Upper lobe of left lung (tissue), 6 donors: ENCODE results near the gene CCL26. TPM values are rescaled to one million over a fixed set of nuclear protein-coding genes. Genes with fewer than 3 reads are reported as not detected.
"Not testable (repeated sequence)": the region's sequence is repeated elsewhere in the genome, so short reads cannot be mapped to it uniquely, and the experiment has no call there.

Source experiments
- ATAC-seq, 2 donors: fragments of 200-7000 bp; cut with Tn5 transposase; one replicate each; pipeline ENCODE4 v1.9.1; 2022; ENCODE audit warnings: mild to moderate bottlenecking in 2 of 2, moderate library complexity in 2 of 2; ENCODE audit not compliant: low FRiP score in 2 of 2
- DNase-seq, 2 donors: peaks; one replicate each; pipeline ENCODE4 v3.0.0-alpha.2; 2019 to 2020
- H3K27ac ChIP-seq, 4 donors: fragments of 200-600 bp; sonication (generic); one replicate each; pipeline ENCODE4 v1.5.1; 2016 to 2019
- H3K27me3 ChIP-seq, 4 donors: fragments of 200-600 bp; sonication (generic); one replicate each; pipeline ENCODE4 v1.5.1; 2017 to 2019
- H3K36me3 ChIP-seq, 4 donors: fragments of 200-600 bp; sonication (generic); one replicate each; pipeline ENCODE4 v1.5.1; 2016 to 2019
- H3K4me1 ChIP-seq, 4 donors: fragments of 200-600 bp; sonication (generic); one replicate each; pipeline ENCODE4 v1.5.1; 2018 to 2019
- H3K4me3 ChIP-seq, 4 donors: fragments of 200-600 bp; sonication (generic); one replicate each; pipeline ENCODE4 v1.5.1; 2017 to 2019; ENCODE audit warnings: mild to moderate bottlenecking in 2 of 4, moderate library complexity in 1 of 4
- H3K9me3 ChIP-seq, 4 donors: fragments of 200-600 bp; sonication (generic); one replicate each; pipeline ENCODE4 v1.5.1; 2018 to 2019
- CTCF ChIP-seq, 6 experiments: fragments of 450-650 bp in 4 of 6; fragments of 200-600 bp in 2 of 6; sonication (generic) in 2 of 6; IDR thresholded peaks; one replicate each; pipeline ENCODE4 v1.5.1; 2016 to 2019; ENCODE audit warnings: antibody characterized with exemption in 6 of 6
- EP300 ChIP-seq, 4 donors: sonication (generic); formaldehyde crosslinking; IDR thresholded peaks; one replicate each; pipeline ENCODE4 v1.5.1; 2017; ENCODE audit warnings: antibody characterized with exemption in 4 of 4, control low read depth in 2 of 4
- POLR2A ChIP-seq, 4 donors: fragments of 450-650 bp; IDR thresholded peaks; one replicate each; pipeline ENCODE4 v1.5.1; 2016 to 2017; ENCODE audit warnings: antibody characterized with exemption in 4 of 4, mild to moderate bottlenecking in 2 of 4
- POLR2AphosphoS5 ChIP-seq, 2 donors: sonication (generic); formaldehyde crosslinking; IDR thresholded peaks; one replicate each; pipeline ENCODE4 v1.5.1; 2017; ENCODE audit warnings: antibody characterized with exemption in 2 of 2
- WGBS, 2 donors: methylation state at CpG; one replicate each; pipeline ENCODE4 v1.1.5; 2017 to 2018; 5-methylcytosine and 5-hydroxymethylcytosine counted together
- total RNA-seq, 6 donors: library from RNA; depleted of rRNA in 4 of 6; stranded (reverse); fragments of >200 nt in 4 of 6; gene quantifications; one replicate each; pipeline versions ENCODE4 v1.1.0 to v1.2.1, GENCODE V29; 2016 to 2021
- donor health status: DM: no; HTN: no; CAD: no; lungs with moderate emphysema.
- donor health status: DM: no; HTN: yes; CAD: no; lungs with severe emphysema.

CCL26 gene
- total RNA-seq, 6 donors from 2014 or later, result 0.71 to 3.6 TPM; not detected in 4

DNA sequence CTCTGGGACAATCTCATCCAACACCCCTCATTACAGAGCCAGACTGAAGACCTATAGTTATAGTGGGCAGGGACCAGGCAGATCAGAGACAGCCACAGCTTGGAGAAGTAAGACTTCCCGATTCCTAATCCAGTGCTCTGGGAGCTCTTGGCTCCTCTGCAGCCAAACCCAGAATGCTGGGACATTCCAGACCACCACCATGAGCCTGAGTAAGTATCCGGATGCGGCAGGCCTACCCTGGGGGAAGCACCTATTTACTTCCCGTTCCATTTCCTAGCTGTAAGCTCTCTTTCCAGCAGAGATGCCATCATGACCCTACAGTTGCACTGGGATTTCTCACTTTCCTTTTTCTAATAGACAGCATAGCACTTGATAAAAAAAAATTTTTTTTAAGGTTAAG lies 49.6 kb downstream of the CCL26 start:
- H3K9me3 ChIP-seq, result no peaks in the 10 kb centered on the region
- WGBS, 2 donors, result 27 to 61% methylated on average over 4 of the region's 4 CpGs
- H3K36me3 ChIP-seq, result no peaks in the 10 kb centered on the region
- ATAC-seq (no peak), DNase-seq (no peak)
- peak overlapping the region in 1 of 4 donors; percentile 37 for H3K27ac ChIP-seq
- TF ChIP-seq EP300 (IDR thresholded peaks at IDR 0.05) (no peak), POLR2AphosphoS5 (IDR thresholded peaks at IDR 0.05) (no peak), POLR2A (IDR thresholded peaks at IDR 0.05) (no peak), CTCF (IDR thresholded peaks at IDR 0.05) (no peak)
- H3K27me3 ChIP-seq, result no peaks in the 10 kb centered on the region
- peaks cover 10 to 26% (median 19%) of the 10 kb centered on the region in 4 donors for H3K4me1 ChIP-seq
- no peak overlapping the region for H3K4me3 ChIP-seq

DNA sequence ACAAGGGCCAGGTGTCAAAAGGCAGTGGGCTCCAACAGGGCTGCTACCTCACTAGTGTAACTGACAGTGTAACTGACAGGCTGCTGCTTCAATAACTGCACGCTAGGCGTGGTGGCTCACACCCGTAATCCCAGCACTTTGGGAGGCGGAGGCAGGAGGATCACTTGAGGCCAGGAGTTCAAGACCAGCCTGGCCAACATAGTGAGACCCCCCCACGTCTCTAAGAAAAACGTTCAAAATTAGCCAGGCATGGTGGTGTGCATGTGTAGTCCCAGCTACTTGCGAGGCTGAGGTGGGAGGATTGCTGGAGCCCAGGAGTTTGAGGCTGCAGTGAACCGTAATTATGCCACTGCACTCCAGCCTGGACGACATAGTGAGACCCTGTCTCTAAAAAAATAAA lies 50.1 kb downstream of the CCL26 start:
- not testable (repeated sequence) for ATAC-seq, H3K27me3 ChIP-seq, H3K4me3 ChIP-seq, H3K36me3 ChIP-seq, DNase-seq, H3K9me3 ChIP-seq
- peak overlapping the region in 1 of 4 donors; percentile 37 for H3K27ac ChIP-seq
- H3K4me1 ChIP-seq, result peaks cover 6 to 22% (median 17%) of the 10 kb centered on the region in 4 donors
- WGBS, 2 donors, result 94 to 98% methylated on average over 9 of the region's 9 CpGs

DNA sequence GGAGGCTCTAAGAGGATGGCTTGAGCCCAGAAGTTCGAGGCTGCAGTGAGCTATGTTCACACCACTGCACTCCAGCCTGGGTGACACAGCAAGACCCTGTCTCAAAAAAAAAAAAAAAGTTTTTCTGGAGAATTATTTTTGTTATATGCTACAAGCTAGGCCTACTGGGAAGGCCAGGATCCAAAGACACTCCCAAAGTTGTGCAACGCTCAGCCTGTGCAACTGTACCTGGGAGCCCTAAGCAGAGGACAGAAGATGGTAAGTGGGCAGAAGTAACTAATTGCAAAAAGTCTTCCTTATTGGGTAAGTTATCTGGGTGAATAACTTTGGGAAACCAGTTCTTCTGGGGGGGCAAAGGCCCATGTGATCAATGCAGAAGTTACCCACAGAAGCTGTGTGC lies 50.6 kb downstream of the CCL26 start:
- H3K4me1 ChIP-seq, result peaks cover 3 to 22% (median 17%) of the 10 kb centered on the region in 4 donors
- no peak overlapping the region for H3K27ac ChIP-seq
- ATAC-seq, result no peak
- WGBS, 2 donors, result 73 to 77% methylated on average over 2 of the region's 2 CpGs
- H3K9me3 ChIP-seq, result no peaks in the 10 kb centered on the region
- H3K36me3 ChIP-seq, result no peaks in the 10 kb centered on the region
- no peak for DNase-seq
- no peak overlapping the region for H3K4me3 ChIP-seq
- no peak for TF ChIP-seq EP300 (IDR thresholded peaks at IDR 0.05)
- TF ChIP-seq POLR2AphosphoS5 (IDR thresholded peaks at IDR 0.05), result no peak
- no peak for TF ChIP-seq POLR2A (IDR thresholded peaks at IDR 0.05)
- TF ChIP-seq CTCF (IDR thresholded peaks at IDR 0.05), result no peak
- H3K27me3 ChIP-seq, result no peaks in the 10 kb centered on the region

- 93 to 100% methylated on average over 5 of the region's 5 CpGs for WGBS, 2 donors
- no peak for ATAC-seq
- no peak overlapping the region for H3K27ac ChIP-seq
- no peak overlapping the region for H3K4me3 ChIP-seq
- no peaks in the 10 kb centered on the region for H3K36me3 ChIP-seq
- H3K4me1 ChIP-seq, result peaks cover 3 to 22% (median 17%) of the 10 kb centered on the region in 4 donors
- TF ChIP-seq POLR2A (IDR thresholded peaks at IDR 0.05) (no peak), EP300 (IDR thresholded peaks at IDR 0.05) (no peak), CTCF (IDR thresholded peaks at IDR 0.05) (no peak), POLR2AphosphoS5 (IDR thresholded peaks at IDR 0.05) (no peak)
- H3K27me3 ChIP-seq, result no peaks in the 10 kb centered on the region
- H3K9me3 ChIP-seq, result no peaks in the 10 kb centered on the region
- DNase-seq, result no peak
Measured at GRCh38 chr7:75719626-75720025, 52.4 kb downstream of the CCL26 start.

Other genes with a start within 250 kb of the CCL26 start
- gene HIP1, start 33.3 kb downstream of the CCL26 start, total RNA-seq, result 10 to 100 TPM; 43.9 to 66.0 (median 55.2) TPM
- gene CCL24, start 41.6 kb upstream of the CCL26 start, total RNA-seq, result 1 to 10 TPM in 4 of 6 donors, not detected in 2; 1.4 to 7.6 (median 2.7) TPM
- 100 to 1,000 TPM in 2 of 6 donors, 10 to 100 TPM in 4; 35.6 to 132 (median 82.5) TPM for gene RHBDD2, start 106.8 kb upstream of the CCL26 start, total RNA-seq
- gene POR, start 142.9 kb upstream of the CCL26 start, total RNA-seq, result 100 to 1,000 TPM; 107 to 257 (median 194) TPM
- 10 to 100 TPM; 27.5 to 75.4 (median 43.1) TPM for gene TMEM120A, start 222.4 kb upstream of the CCL26 start, total RNA-seq